RWPE2 (cell line): Measurements from ENCODE around the gene BCL7A.
A peak's percentile ranks its signal among the peaks of the same experiment; 100 is the strongest.
"Not testable (repeated sequence)": the region's sequence is repeated elsewhere in the genome, so short reads cannot be mapped to it uniquely, and the experiment has no call there.

ENCODE experiments used
- ATAC-seq: fragments of 200-7000 bp; cut with Tn5 transposase; 3 replicates; pipeline ENCODE4 v1.9.1; 2021; ENCODE audit warnings: low read depth
- DNase-seq: peaks from one replicate; pipeline ENCODE4 v3.0.0-alpha.2; 2020; ENCODE audit warnings: low spot score
- H3K27ac ChIP-seq: fragments of 450-650 bp; 2 replicates; pipeline ENCODE4 v1.5.1; 2017; ENCODE audit warnings: mild to moderate bottlenecking; ENCODE audit not compliant: poor library complexity, severe bottlenecking
- H3K27me3 ChIP-seq: fragments of 250-450 bp; sonication (Bioruptor Pico); 2 replicates; pipeline ENCODE4 v1.5.1; 2021; ENCODE audit warnings: mild to moderate bottlenecking, moderate library complexity; ENCODE audit not compliant: insufficient read depth, poor library complexity, severe bottlenecking
- H3K36me3 ChIP-seq: fragments of 250-450 bp; sonication (Bioruptor Pico); 2 replicates; pipeline ENCODE4 v1.5.1; 2020; ENCODE audit warnings: low read depth, mild to moderate bottlenecking, moderate library complexity
- H3K4me1 ChIP-seq: fragments of 250-450 bp; sonication (Bioruptor Pico); 2 replicates; pipeline ENCODE4 v1.5.1; 2021; ENCODE audit warnings: mild to moderate bottlenecking, moderate library complexity; ENCODE audit not compliant: insufficient read depth, poor library complexity, severe bottlenecking
- H3K4me3 ChIP-seq: fragments of 250-450 bp; sonication (Bioruptor Pico); 2 replicates; pipeline ENCODE4 v1.5.1; 2021; ENCODE audit warnings: mild to moderate bottlenecking, moderate library complexity; ENCODE audit not compliant: severe bottlenecking
- H3K9me3 ChIP-seq: fragments of 250-450 bp; sonication (Bioruptor Pico); 2 replicates; pipeline ENCODE4 v1.5.1; 2021; ENCODE audit warnings: mild to moderate bottlenecking, moderate library complexity; ENCODE audit not compliant: severe bottlenecking
- CTCF ChIP-seq: fragments of 450-650 bp; IDR thresholded peaks from one replicate; pipeline ENCODE4 v1.5.1; 2017; ENCODE audit warnings: mild to moderate bottlenecking, moderate library complexity; ENCODE audit not compliant: poor library complexity, severe bottlenecking

Gene BCL7A

GRCh38 chr12:122099280-122099749 lies 77.6 kb downstream of the BCL7A start:
- DNase-seq (no peak), ATAC-seq (no peak)
- Histone ChIP-seq H3K27ac (peak overlapping the region; percentile 91), H3K4me1 (peaks cover 34% of the 10 kb centered on the region), H3K36me3 (peaks cover 10% of the 10 kb centered on the region), H3K4me3 (no peak overlapping the region), H3K27me3 (no peaks in the 10 kb centered on the region), H3K9me3 (no peaks in the 10 kb centered on the region)
- no peak for TF ChIP-seq CTCF

DNA sequence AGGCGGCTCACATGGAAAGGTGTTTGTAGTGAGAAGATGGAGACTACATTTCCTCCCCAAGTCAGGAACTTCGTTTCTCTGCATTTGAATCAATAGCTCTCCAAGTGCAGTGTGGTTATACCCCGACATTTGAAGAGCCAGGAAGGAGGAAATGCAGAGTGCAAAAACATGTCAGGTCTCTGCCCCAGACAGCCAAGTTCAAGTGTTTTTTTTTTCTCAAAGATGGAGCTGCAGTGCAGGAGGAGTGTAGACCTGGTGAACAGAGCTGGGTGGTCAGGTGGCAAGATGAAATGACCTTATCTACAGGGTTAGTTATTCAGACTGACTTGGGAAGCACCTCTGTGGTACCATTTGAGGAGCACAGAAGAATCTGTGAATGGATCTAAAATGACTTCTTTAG lies 78.2 kb downstream of the BCL7A start:
- Histone ChIP-seq H3K27me3 (no peaks in the 10 kb centered on the region), H3K4me3 (no peak overlapping the region), H3K27ac (peak overlapping the region; percentile 91), H3K9me3 (no peaks in the 10 kb centered on the region), H3K4me1 (peaks cover 34% of the 10 kb centered on the region), H3K36me3 (peaks cover 10% of the 10 kb centered on the region)
- DNase-seq, result no peak
- ATAC-seq, result no peak
- TF ChIP-seq CTCF, result no peak

- H3K27ac ChIP-seq, result no peak overlapping the region
- H3K27me3 ChIP-seq, result no peaks in the 10 kb centered on the region
- ATAC-seq (no peak), DNase-seq (no peak)
- no peaks in the 10 kb centered on the region for H3K9me3 ChIP-seq
- H3K4me1 ChIP-seq, result peaks cover 34% of the 10 kb centered on the region
- peaks cover 10% of the 10 kb centered on the region for H3K36me3 ChIP-seq
- H3K4me3 ChIP-seq, result no peak overlapping the region
- no peak for TF ChIP-seq CTCF
Observed at GRCh38 chr12:122100568-122100967, 78.9 kb downstream of the BCL7A start.

- Histone ChIP-seq H3K4me3 (no peak overlapping the region), H3K9me3 (no peaks in the 10 kb centered on the region), H3K27me3 (no peaks in the 10 kb centered on the region), H3K36me3 (peaks cover 10% of the 10 kb centered on the region), H3K27ac (no peak overlapping the region), H3K4me1 (peaks cover 30% of the 10 kb centered on the region)
- no peak for DNase-seq
- no peak for TF ChIP-seq CTCF
- ATAC-seq, result no peak
Observed at GRCh38 chr12:122102331-122102730, 80.6 kb downstream of the BCL7A start.

GRCh38 chr12:122104844-122105243 lies 83.2 kb downstream of the BCL7A start:
- H3K27ac ChIP-seq, result no peak overlapping the region

DNA sequence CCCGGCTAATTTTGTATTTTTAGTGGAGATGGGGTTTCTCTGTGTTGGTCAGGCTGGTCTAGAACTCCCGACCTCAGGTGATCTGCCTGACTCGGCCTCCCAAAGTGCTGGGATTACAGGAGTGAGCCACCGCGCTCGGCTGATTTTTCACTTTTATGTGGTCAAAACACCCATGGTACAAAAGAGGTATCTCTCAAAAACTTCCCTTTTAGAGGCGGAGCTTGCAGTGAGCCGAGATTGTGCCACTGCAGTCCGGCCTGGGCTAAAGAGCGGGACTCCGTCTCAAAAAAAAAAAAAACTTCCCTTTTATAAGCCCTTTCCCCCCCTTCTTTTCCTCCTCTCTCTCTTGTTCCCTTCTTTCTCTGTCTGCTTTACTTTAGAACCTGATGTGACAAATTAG lies 83.8 kb downstream of the BCL7A start:
- Histone ChIP-seq H3K4me1 (peaks cover 31% of the 10 kb centered on the region), H3K36me3 (peaks cover 17% of the 10 kb centered on the region)
- ATAC-seq, H3K27ac ChIP-seq, H3K9me3 ChIP-seq, H3K27me3 ChIP-seq, DNase-seq, H3K4me3 ChIP-seq: not testable (repeated sequence)

More at GRCh38 chr12:122104844-122105243, 83.2 kb downstream of the BCL7A start:
- ATAC-seq (no peak), DNase-seq (no peak)
- no peak overlapping the region for H3K4me3 ChIP-seq
- peaks cover 17% of the 10 kb centered on the region for H3K36me3 ChIP-seq
- peaks cover 4% of the 10 kb centered on the region for H3K9me3 ChIP-seq
- H3K4me1 ChIP-seq, result peaks cover 29% of the 10 kb centered on the region
- TF ChIP-seq CTCF, result no peak
- no peaks in the 10 kb centered on the region for H3K27me3 ChIP-seq
